HepG2 (cell line): ENCODE results near the gene EFCAB11. TPM values are rescaled to one million over a fixed set of nuclear protein-coding genes. Genes with fewer than 3 reads are reported as not detected.

Experiments used
- HMG20B ChIP-seq: conservative IDR thresholded peaks from 2 replicates; pipeline ENCODE4 v1.6.1; 2016; ENCODE audit warnings: missing genetic modification reagents, missing compliant biosample characterization
- KMT2A ChIP-seq: sonication (generic); formaldehyde crosslinking; IDR thresholded peaks from 2 replicates; pipeline ENCODE4 v1.4.0; 2020; ENCODE audit warnings: missing genetic modification reagents
- XRCC5 ChIP-seq: fragments of 200-400 bp; formaldehyde crosslinking; optimal IDR thresholded peaks from 2 replicates; pipeline ENCODE3; 2017; ENCODE audit warnings: mild to moderate bottlenecking, low read length
- ZNF12 ChIP-seq: sonication (generic); formaldehyde crosslinking; IDR thresholded peaks from 2 replicates; pipeline ENCODE4 v1.5.0; 2020; ENCODE audit warnings: missing genetic modification reagents
- ZNF709 ChIP-seq: sonication (generic); formaldehyde crosslinking; IDR thresholded peaks from 2 replicates; pipeline ENCODE4 v1.5.0; 2020; ENCODE audit warnings: mild to moderate bottlenecking, missing genetic modification reagents
- polyA plus RNA-seq, 8 experiments: library from polyadenylated mRNA; depleted of rRNA in 3 of 8; stranded (reverse) in 7 of 8; unstranded in 1 of 8; fragments of >200 nt; fragmentation: Illumina TruSeq in 4 of 8; extraction: Trizol in 4 of 8; gene quantifications; 2 replicates each; pipeline versions ENCODE4 v1.2.1 to v1.2.3, GENCODE V29; 2011 to 2016; ENCODE audit warnings: low read depth in 4 of 8, missing spikeins in 1 of 8, mixed read lengths in 1 of 8; ENCODE audit not compliant: insufficient read depth in 1 of 8
- total RNA-seq, 5 experiments: library from RNA; depleted of rRNA; stranded (reverse); fragments of >200 nt; fragmentation: Illumina TruSeq; extraction: Trizol; gene quantifications; 2 replicates each; pipeline ENCODE4 v1.2.3, GENCODE V29; 2016; ENCODE audit warnings: low read depth in 1 of 5
- TF ChIP-seq, protein P1 (sequence below), 2 experiments: sonication (generic) in 1 of 2; formaldehyde crosslinking in 1 of 2; IDR thresholded peaks; 2 replicates each; pipeline versions ENCODE4 v1.4.0 to v1.6.1; 2018 to 2020; ENCODE audit warnings: missing genetic modification reagents in 2 of 2, borderline replicate concordance in 1 of 2, low read depth in 1 of 2, mild to moderate bottlenecking in 1 of 2, missing biosample characterization in 1 of 2
- TF ChIP-seq, protein P2 (sequence below): IDR thresholded peaks from 2 replicates; pipeline ENCODE4 v1.6.1; 2016; ENCODE audit warnings: missing compliant biosample characterization, missing genetic modification reagents, borderline replicate concordance
- TF ChIP-seq, protein P3 (sequence below): sonication (generic); formaldehyde crosslinking; IDR thresholded peaks from 2 replicates; pipeline ENCODE4 v1.8.0; 2022; ENCODE audit warnings: low read depth, missing genetic modification reagents
- TF ChIP-seq, protein P4 (sequence below): sonication (generic); formaldehyde crosslinking; IDR thresholded peaks from 2 replicates; pipeline ENCODE4 v1.8.0; 2022; ENCODE audit warnings: missing genetic modification reagents, mild to moderate bottlenecking, borderline replicate concordance
- TF ChIP-seq, protein P5 (sequence below): sonication (generic); formaldehyde crosslinking; IDR thresholded peaks from 2 replicates; pipeline ENCODE4 v1.4.0; 2020; ENCODE audit warnings: mild to moderate bottlenecking, missing genetic modification reagents, borderline replicate concordance
- TF ChIP-seq, protein P6 (sequence below): sonication (generic); formaldehyde crosslinking; IDR thresholded peaks from 2 replicates; pipeline ENCODE4 v1.5.1; 2020; ENCODE audit warnings: mild to moderate bottlenecking, missing genetic modification reagents, moderate library complexity
- TF ChIP-seq, protein P7 (sequence below): sonication (generic); formaldehyde crosslinking; IDR thresholded peaks from 2 replicates; pipeline ENCODE4 v1.5.1; 2020; ENCODE audit warnings: mild to moderate bottlenecking, moderate library complexity, missing genetic modification reagents

The EFCAB11 gene
- total and polyA plus RNA-seq, 2 of the 13 experiments (the other 11 are each of a cell fraction or from before 2014, with no cell fraction given), result 8.2 to 31.5 TPM

DNA sequence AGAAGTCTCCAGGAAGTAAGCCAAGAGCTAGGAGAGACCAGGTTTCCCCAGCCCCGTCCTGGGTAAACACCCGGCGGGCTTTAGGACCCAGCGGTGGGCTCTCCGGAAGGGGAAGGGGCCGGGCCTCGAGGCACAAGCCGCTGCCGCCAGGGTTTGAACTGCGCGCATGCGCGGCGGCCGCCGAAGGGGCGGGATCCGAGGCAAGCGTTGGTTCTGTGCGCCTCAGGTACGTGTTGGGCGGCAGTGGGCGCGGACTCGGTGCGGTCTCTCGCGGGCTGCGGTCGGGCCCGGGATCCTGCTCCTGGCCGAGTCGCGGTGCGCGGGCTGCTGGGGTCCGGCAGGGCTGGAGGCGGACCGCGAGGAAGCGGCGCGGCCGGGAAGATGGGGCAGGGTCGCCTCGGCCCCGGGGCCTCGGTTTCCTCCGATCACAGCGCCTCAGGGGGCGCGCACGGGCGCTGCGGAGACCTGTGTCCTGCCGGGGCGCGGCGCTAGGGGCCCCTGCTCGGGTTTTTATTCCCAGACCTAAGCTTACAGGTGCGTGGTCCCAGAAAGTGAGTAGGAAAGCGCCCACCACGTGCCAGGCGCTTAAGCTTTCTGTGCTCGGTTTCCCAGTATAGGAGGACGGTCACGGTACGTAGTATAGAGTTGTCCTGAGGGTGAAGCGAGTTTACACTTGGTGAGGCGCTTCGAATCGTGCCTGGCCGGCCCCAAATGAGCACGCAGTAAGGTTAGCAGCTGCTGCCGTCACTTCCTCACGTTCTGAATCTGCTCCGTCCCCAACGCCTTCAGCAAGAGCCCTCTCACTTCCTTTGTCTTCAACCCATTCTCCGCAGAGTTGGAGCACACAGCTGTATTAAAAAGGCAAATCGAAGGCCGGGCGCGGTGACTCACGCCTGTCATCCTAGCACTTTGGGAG lies 1.5 kb upstream of the EFCAB11 start, which contains the start of gene TDP1 (continued):
- TF ChIP-seq, protein P1, sequence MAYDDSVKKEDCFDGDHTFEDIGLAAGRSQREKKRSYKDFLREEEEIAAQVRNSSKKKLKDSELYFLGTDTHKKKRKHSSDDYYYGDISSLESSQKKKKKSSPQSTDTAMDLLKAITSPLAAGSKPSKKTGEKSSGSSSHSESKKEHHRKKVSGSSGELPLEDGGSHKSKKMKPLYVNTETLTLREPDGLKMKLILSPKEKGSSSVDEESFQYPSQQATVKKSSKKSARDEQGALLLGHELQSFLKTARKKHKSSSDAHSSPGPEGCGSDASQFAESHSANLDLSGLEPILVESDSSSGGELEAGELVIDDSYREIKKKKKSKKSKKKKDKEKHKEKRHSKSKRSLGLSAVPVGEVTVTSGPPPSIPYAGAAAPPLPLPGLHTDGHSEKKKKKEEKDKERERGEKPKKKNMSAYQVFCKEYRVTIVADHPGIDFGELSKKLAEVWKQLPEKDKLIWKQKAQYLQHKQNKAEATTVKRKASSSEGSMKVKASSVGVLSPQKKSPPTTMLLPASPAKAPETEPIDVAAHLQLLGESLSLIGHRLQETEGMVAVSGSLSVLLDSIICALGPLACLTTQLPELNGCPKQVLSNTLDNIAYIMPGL (CRISPR knock-in tag; IDR thresholded peaks at IDR 0.05; ENCODE audit: borderline replicate concordance in 1 of 2, low read depth in 1 of 2), result peak; percentile 62 to 76; a peak in 3 of 4 replicates
- TF ChIP-seq, protein P2, sequence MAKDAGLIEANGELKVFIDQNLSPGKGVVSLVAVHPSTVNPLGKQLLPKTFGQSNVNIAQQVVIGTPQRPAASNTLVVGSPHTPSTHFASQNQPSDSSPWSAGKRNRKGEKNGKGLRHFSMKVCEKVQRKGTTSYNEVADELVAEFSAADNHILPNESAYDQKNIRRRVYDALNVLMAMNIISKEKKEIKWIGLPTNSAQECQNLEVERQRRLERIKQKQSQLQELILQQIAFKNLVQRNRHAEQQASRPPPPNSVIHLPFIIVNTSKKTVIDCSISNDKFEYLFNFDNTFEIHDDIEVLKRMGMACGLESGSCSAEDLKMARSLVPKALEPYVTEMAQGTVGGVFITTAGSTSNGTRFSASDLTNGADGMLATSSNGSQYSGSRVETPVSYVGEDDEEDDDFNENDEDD (CRISPR knock-in tag), result peak; percentile 96
- TF ChIP-seq, protein P3, sequence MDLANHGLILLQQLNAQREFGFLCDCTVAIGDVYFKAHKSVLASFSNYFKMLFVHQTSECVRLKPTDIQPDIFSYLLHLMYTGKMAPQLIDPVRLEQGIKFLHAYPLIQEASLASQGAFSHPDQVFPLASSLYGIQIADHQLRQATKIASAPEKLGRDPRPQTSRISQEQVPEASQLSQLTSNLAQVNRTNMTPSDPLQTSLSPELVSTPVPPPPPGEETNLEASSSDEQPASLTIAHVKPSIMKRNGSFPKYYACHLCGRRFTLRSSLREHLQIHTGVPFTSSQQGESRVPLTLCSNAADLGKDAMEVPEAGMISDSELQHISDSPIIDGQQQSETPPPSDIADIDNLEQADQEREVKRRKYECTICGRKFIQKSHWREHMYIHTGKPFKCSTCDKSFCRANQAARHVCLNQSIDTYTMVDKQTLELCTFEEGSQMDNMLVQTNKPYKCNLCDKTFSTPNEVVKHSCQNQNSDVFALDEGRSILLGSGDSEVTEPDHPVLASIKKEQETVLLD (CRISPR knock-in tag), result peak; percentile 59; the same call in 1 of the 2 replicates
- peak; percentile 12; the same call in 1 of the 2 replicates for TF ChIP-seq ZNF12 (CRISPR knock-in tag)
- TF ChIP-seq ZNF709 (CRISPR knock-in tag), result no peak; the same call in 1 of the 2 replicates
- TF ChIP-seq, protein P4, sequence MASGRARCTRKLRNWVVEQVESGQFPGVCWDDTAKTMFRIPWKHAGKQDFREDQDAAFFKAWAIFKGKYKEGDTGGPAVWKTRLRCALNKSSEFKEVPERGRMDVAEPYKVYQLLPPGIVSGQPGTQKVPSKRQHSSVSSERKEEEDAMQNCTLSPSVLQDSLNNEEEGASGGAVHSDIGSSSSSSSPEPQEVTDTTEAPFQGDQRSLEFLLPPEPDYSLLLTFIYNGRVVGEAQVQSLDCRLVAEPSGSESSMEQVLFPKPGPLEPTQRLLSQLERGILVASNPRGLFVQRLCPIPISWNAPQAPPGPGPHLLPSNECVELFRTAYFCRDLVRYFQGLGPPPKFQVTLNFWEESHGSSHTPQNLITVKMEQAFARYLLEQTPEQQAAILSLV (CRISPR knock-in tag), result peak; percentile 90; the same call in 1 of the 2 replicates
- peak; percentile 47; the same call in 1 of the 2 replicates for TF ChIP-seq HMG20B (CRISPR knock-in tag)
- TF ChIP-seq KMT2A, result peak; percentile 94
- TF ChIP-seq, protein P5, sequence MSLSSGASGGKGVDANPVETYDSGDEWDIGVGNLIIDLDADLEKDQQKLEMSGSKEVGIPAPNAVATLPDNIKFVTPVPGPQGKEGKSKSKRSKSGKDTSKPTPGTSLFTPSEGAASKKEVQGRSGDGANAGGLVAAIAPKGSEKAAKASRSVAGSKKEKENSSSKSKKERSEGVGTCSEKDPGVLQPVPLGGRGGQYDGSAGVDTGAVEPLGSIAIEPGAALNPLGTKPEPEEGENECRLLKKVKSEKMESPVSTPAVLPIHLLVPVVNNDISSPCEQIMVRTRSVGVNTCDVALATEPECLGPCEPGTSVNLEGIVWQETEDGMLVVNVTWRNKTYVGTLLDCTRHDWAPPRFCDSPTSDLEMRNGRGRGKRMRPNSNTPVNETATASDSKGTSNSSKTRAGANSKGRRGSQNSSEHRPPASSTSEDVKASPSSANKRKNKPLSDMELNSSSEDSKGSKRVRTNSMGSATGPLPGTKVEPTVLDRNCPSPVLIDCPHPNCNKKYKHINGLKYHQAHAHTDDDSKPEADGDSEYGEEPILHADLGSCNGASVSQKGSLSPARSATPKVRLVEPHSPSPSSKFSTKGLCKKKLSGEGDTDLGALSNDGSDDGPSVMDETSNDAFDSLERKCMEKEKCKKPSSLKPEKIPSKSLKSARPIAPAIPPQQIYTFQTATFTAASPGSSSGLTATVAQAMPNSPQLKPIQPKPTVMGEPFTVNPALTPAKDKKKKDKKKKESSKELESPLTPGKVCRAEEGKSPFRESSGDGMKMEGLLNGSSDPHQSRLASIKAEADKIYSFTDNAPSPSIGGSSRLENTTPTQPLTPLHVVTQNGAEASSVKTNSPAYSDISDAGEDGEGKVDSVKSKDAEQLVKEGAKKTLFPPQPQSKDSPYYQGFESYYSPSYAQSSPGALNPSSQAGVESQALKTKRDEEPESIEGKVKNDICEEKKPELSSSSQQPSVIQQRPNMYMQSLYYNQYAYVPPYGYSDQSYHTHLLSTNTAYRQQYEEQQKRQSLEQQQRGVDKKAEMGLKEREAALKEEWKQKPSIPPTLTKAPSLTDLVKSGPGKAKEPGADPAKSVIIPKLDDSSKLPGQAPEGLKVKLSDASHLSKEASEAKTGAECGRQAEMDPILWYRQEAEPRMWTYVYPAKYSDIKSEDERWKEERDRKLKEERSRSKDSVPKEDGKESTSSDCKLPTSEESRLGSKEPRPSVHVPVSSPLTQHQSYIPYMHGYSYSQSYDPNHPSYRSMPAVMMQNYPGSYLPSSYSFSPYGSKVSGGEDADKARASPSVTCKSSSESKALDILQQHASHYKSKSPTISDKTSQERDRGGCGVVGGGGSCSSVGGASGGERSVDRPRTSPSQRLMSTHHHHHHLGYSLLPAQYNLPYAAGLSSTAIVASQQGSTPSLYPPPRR (CRISPR knock-in tag), result no peak
- TF ChIP-seq XRCC5, result peak; percentile 90
- TF ChIP-seq, protein P6, sequence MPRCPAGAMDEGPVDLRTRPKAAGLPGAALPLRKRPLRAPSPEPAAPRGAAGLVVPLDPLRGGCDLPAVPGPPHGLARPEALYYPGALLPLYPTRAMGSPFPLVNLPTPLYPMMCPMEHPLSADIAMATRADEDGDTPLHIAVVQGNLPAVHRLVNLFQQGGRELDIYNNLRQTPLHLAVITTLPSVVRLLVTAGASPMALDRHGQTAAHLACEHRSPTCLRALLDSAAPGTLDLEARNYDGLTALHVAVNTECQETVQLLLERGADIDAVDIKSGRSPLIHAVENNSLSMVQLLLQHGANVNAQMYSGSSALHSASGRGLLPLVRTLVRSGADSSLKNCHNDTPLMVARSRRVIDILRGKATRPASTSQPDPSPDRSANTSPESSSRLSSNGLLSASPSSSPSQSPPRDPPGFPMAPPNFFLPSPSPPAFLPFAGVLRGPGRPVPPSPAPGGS (CRISPR knock-in tag), result peak; percentile 67; the same call in 1 of the 2 replicates
- TF ChIP-seq, protein P7, sequence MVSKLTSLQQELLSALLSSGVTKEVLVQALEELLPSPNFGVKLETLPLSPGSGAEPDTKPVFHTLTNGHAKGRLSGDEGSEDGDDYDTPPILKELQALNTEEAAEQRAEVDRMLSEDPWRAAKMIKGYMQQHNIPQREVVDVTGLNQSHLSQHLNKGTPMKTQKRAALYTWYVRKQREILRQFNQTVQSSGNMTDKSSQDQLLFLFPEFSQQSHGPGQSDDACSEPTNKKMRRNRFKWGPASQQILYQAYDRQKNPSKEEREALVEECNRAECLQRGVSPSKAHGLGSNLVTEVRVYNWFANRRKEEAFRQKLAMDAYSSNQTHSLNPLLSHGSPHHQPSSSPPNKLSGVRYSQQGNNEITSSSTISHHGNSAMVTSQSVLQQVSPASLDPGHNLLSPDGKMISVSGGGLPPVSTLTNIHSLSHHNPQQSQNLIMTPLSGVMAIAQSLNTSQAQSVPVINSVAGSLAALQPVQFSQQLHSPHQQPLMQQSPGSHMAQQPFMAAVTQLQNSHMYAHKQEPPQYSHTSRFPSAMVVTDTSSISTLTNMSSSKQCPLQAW, result peak; percentile 80
